GM18511 (cell line): ENCODE measurements around the gene DRC3.

Source experiments
- ATAC-seq: cut with Tn5 transposase; IDR thresholded peaks from one replicate; pipeline ENCODE4 v1.9.1; 2021; ENCODE audit warnings: mild to moderate bottlenecking, moderate library complexity; ENCODE audit not compliant: unreplicated experiment

The DRC3 gene

GRCh38 chr17:18041776-18042175 is 69.1 kb downstream of the DRC3 start:
- no peak for ATAC-seq

GRCh38 chr17:18042983-18043382 is 70.3 kb downstream of the DRC3 start:
- ATAC-seq: no peak

- no peak for ATAC-seq
Measured at GRCh38 chr17:18043491-18043890, 70.8 kb downstream of the DRC3 start.

- ATAC-seq: no peak
Measured at GRCh38 chr17:18044609-18045008, 71.9 kb downstream of the DRC3 start.

GRCh38 chr17:18045691-18046350 is 73.2 kb downstream of the DRC3 start:
- ATAC-seq: no peak

- no peak for ATAC-seq
Measured at GRCh38 chr17:18055597-18055996, 82.9 kb downstream of the DRC3 start.

- no peak for ATAC-seq
Measured at GRCh38 chr17:18056214-18056613, 83.6 kb downstream of the DRC3 start.

- no peak for ATAC-seq
Measured at GRCh38 chr17:18059283-18059682, 86.6 kb downstream of the DRC3 start.

GRCh38 chr17:18064053-18064452 is 91.4 kb downstream of the DRC3 start:
- no peak for ATAC-seq

GRCh38 chr17:18065546-18065945 is 92.9 kb downstream of the DRC3 start:
- ATAC-seq: no peak
